Pulmonary artery endothelial cell (primary cell): ENCODE data around the gene SH3RF2. TPM values are rescaled to one million over a fixed set of nuclear protein-coding genes. Genes with fewer than 3 reads are reported as not detected.
"Not testable (repeated sequence)": the region's sequence is repeated elsewhere in the genome, so short reads cannot be mapped to it uniquely, and the experiment has no call there.

Experiments used
- DNase-seq: peaks from one replicate; pipeline ENCODE4 v3.0.0-alpha.2; 2011; ENCODE audit warnings: low read depth, low spot score
- total RNA-seq: library from RNA; depleted of rRNA; stranded (reverse); fragments of >200 nt; gene quantifications from 2 replicates; pipeline ENCODE4 v1.2.3, GENCODE V29; 2014

SH3RF2 gene
- total RNA-seq, 1 donor from 2014 or later: 1.3 TPM

DNA sequence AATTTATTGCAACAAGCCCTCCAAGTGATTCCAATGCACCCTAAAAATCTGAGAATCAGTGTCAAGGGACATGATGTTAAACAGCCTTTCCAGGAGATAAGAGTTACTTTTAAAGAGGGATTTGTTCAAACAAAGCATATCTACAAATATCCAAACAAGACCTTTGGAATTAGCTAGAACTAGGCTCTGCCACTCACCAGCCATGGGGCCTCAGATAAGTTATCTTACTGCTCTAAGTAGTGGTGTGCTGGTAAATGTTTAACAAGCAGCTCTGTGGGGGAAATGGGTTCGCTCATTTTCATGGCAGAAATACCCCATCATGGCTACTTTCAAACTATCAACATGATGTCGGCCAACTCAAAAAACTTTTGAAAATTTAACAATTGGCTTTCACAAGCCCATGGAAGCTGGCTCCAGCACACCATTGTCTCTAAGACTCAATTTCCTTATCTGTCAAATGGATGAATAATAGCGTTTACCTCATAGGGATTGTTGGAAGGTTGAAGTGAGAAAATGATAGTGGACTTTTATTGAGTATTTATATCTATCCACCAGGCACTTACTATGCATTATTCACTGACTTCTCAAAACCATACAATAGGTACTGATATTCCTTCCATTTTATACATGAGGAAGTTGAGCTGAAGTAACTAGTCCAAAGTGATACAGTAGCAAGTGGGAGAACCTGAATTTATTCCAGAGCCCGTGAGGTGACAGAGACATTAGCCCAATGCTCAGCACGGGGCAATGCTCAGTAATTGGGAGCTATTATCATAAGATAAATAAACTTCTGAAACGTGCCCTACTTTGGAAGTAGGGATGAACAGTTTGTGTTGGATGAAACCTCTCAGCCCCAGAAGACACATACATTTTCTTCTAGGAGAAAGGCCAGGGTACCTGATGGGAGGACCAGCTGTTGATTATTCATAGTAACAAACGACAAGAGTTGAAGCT lies 43.2 kb downstream of the SH3RF2 start:
- DNase-seq: no peak

GRCh38 chr5:145980259-145980658 lies 43.9 kb downstream of the SH3RF2 start:
- DNase-seq: no peak

DNA sequence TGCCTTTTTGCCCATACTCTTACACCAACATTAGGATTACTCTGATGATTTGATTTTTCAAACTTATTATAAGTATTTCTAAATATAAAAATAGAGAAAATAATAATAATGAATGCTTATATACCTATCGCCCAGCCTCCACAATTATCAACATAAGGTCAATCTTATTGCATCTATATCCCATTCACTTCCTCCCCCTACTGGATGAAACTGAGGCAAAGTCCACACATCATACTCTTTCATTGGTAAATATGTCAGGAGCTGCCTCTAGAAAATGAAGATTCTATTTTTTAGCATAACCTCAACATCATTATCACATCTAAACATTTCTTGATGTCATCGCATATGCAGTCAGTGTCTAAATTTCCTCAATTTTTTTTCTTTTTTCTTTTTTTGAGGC lies 44.3 kb downstream of the SH3RF2 start:
- no peak for DNase-seq

GRCh38 chr5:145981589-145982571 lies 45.5 kb downstream of the SH3RF2 start:
- no peak for DNase-seq

DNA sequence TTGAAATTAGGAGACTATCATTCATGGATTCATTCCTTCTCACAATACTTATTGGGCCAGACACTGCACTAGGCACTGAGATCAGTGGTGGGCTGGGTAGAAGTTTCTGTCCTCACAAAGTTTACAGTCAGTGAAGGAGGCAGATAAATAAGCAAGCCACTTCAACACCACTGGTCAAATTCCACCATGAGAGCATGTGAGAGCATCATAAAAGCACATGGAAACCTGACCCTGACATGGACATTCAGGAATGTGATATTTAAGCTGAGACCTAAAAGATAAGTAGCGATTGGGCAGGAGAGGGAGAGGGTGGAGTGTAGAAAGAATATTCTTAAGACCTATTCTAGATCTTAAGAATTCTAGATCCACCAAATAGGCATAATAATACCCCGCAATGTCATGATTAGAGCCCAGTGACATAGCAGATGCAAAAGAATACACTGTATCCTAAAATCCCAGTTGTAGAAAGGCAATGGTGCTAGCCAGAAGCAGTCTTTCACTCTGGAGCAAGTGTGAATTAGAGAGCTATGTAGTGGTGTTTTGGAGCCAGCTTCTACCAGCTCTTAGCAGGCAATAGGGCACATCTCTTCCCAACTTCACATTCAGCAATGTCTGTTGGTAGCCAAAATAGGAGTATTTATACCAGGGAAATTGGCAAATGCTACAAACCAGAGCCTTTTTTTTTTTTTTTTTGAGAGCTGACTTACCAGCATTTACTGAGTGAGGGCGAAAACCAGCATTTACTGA lies 46.4 kb downstream of the SH3RF2 start:
- DNase-seq: no peak

DNA sequence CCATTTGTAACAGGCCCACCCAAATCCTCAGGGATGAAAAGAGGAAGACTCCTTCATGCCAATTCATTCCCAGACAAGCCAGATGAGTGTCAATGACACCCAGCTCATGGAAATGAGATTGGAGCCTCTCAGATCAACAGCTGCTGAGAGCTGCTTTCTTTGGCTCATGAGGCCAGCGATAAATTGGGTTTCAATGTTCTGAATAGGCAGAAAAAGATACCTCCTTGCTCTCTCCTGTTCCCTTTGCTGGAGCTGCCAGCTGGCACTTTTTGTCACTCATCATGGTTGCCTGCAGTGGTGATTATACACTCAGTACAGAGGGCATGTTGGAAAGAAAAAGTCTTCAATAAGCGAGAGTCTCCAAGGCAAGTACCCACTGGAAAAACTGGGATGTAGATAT lies 47.1 kb downstream of the SH3RF2 start:
- DNase-seq: no peak

- no peak for DNase-seq
Measured at GRCh38 chr5:145984072-145984471, 47.7 kb downstream of the SH3RF2 start.

GRCh38 chr5:145987856-145988255 lies 51.5 kb downstream of the SH3RF2 start:
- DNase-seq: no peak

DNA sequence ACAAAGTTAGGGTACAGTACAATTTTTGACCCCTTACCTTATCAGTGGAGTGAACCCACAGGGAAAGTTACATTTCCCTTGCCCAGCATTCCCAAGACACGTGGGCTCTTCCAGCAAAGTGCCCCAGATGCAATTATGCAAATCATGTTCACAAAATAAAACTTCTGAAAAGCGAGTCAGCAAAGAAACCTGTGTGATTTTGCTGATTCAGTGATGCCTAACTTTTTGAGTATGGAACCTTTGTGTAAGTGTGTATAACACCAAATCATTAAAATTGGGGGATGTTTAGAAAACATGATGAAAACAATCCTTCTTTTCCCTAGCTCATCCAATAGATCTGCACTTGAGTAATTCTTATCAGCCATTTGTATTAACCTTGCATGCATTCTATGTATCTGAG lies 52.6 kb downstream of the SH3RF2 start:
- no peak for DNase-seq

DNA sequence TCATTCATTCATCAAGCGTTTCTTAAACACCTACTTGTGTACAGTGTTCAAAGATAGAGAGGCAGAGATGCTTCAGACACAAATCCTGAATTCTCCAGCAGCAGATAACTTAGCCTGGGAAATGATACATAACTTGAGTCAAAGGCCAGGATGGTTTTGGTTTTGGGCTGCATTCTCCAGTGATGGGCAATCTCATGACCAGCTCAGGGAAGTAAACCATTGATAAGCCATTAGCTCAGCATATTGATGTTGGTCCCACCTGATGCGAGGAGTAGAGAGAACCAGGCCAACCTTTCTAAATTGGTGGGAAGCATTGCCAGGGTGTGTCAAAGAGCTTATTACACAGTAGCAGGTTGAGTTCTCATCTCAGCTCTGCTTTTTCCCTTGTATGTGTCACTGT lies 53.0 kb downstream of the SH3RF2 start:
- DNase-seq: no peak

DNA sequence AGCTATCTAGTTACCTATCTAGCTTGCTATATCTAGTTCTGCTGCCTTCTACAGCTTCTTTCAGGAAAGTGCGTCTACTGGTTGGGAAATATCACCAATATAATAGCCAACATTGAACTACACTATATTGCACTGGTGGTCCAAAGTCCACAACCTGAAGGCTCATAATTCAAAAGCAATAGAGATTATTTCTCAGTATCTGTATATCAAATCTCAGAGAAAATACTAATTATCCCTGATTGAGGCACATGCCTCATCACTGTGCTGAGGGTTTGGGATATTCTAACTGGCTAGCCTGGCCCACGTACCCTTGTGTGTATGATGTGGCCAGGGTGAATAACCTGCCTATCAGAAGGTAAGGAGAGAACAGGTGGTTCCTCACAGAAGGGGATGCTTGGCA lies 53.8 kb downstream of the SH3RF2 start:
- no peak for DNase-seq

GRCh38 chr5:145991044-145991575 lies 54.7 kb downstream of the SH3RF2 start:
- DNase-seq: no peak

DNA sequence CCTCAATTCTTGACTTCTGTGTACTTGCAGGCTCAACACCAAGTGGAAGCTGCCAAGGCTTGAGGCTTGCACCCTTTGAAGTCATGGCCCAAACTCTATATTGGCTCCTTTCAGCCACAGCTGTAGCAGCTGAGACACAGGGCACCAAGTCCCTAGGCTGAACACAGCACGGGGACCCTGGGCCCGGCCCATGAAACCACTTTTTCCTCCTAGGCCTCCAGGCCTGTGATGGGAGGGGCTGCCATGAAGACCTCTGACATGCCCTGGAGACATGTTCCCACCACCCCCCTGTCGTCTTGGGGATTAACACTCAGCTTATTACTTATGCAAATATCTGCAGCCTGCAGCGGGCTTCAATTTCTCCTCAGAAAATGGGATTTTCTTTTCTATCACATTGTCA lies 57.2 kb downstream of the SH3RF2 start:
- DNase-seq: not testable (repeated sequence)

GRCh38 chr5:145996135-145996534 lies 59.8 kb downstream of the SH3RF2 start:
- no peak for DNase-seq

DNA sequence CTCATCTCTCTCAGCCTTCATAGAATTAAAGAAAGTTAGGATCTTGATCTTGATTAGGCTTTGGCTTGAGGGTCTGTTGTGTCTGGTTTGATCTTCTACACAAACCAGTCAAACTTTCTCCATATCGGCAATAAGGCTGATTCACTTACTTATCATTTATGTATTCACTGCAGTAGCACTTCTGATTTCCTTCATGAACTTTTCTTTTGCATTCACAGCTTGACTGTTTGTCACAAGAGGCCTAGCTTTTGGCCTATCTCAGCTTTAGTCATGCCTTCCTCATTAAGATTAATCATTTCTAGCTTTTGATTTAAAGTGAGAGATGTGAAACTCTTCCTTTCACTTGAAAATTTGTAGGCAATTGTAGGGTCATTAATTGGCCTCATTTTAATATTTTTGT lies 62.8 kb downstream of the SH3RF2 start:
- no peak for DNase-seq

DNA sequence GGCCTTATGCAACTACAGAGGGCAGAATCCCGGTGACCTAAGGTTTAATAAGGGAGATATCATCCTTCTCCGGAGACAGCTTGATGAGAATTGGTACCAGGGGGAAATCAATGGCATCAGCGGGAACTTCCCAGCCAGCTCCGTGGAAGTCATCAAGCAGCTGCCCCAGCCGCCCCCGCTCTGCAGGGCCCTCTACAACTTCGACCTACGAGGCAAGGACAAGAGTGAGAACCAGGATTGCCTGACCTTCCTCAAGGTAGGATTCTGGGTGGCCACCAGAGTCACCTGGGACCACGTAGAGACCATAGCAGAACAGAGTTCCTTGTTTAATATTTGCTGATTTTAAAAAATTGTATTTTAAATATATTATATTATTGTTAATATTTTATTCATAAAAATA lies 63.7 kb downstream of the SH3RF2 start:
- no peak for DNase-seq

GRCh38 chr5:146001544-146002190 lies 65.3 kb downstream of the SH3RF2 start:
- no peak for DNase-seq

GRCh38 chr5:146002491-146002890 lies 66.1 kb downstream of the SH3RF2 start:
- no peak for DNase-seq

DNA sequence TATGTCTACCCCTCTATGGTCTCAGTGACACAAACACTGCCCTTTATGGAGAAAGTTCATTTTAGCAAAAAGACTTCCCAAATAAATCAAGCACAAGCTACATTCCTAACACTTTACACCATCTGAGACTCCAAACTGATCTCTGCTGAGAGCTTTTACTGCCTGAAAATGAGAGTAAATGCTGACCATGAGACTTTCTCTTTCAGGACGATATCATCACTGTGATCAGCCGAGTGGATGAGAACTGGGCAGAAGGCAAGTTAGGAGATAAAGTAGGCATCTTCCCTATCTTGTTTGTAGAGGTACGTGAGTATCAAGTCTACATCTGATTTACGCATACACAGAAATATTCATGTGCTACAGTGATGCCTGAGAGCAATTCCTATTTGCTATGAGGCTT lies 67.5 kb downstream of the SH3RF2 start:
- DNase-seq: no peak

DNA sequence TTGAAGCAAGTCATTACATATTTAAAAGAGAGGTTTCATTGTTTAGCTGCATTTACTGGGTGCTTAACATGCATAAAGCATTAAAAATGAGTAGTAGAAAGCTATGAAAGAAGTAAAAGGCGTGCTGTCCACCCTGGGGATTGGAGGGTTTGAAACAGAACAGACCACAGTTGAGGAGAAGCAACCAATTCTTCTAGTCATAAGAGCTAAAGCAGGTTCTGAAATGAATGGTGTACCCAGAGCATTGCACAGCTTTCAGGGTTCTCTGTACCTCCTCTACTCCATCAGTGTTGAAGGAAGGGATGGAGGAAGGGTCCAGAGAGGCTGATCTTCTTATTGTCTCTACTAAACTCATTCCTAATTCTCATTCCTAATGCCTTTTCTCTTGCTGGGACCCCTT lies 68.9 kb downstream of the SH3RF2 start:
- no peak for DNase-seq

DNA sequence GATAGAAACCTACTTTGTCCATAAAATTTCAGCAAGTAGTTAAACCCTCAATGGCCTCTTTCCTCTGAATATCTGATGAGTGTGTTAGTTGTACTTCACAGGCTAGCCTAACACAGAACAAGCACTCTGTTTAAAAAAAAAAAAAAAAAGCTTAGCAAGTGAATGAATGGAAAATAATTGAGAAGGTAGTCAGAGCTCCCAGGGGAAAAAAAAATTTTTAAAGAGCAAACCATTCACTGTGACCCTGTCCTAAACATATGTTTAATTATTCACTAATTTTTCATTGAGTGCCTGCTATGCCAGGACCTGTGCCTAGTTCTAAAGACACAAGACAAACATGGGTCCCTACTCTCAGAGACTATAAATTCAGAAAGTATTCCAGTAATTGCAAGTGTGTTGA lies 69.3 kb downstream of the SH3RF2 start:
- DNase-seq: no peak
